Measurements from ENCODE around the gene AHNAK2. TPM values are rescaled to one million over a fixed set of nuclear protein-coding genes. Genes with fewer than 3 reads are reported as not detected.
"Not testable (repeated sequence)": the region's sequence is repeated elsewhere in the genome, so short reads cannot be mapped to it uniquely, and the experiment has no call there.

Gene AHNAK2
- polyA plus RNA-seq = 1 to 10 TPM in 1 of 4 donors, under 1 TPM in 3; under 0.01 to 6.3 (median 0.17) TPM
- long read RNA-seq, donor 1 = 0 reads
- long read RNA-seq, donor 2 = 0 reads
- long read RNA-seq, donor 3 = 0 reads
- long read RNA-seq, donor 4 = 0 reads
- long read RNA-seq, donor 5 = 0 reads
- long read RNA-seq, donor 6 = 0 reads
- long read RNA-seq, donor 7 = 0 reads
- long read RNA-seq, donor 8 = 0 reads
- long read RNA-seq, donor 9 = 0 reads
- long read RNA-seq, donor 10 = 0 reads

- Histone ChIP-seq H3K9me3 (ENCODE audit: control insufficient read depth in 2 of 2, insufficient read depth in 1 of 2, low read depth in 1 of 2, low read length in 1 of 2) (no peaks in the 10 kb centered on the region), H3K27ac (ENCODE audit: low read depth in 1 of 3, low read length in 2 of 3) (no peak within 1 kb of the TSS), H3K4me3 (ENCODE audit: low read depth in 1 of 3, low read length in 3 of 3) (peak within 1 kb of the TSS in 2 of 3 donors; percentile 36 to 46), H3K27me3 (ENCODE audit: control insufficient read depth in 3 of 3, insufficient read depth in 3 of 3, low read length in 3 of 3) (peaks cover 0 to 25% (median 4%) of the 10 kb centered on the region in 3 donors), H3K36me3 (ENCODE audit: control insufficient read depth in 3 of 3, insufficient read depth in 2 of 3, low read depth in 1 of 3, low read length in 3 of 3) (no peaks in the 10 kb centered on the region), H3K4me1 (ENCODE audit: control insufficient read depth in 3 of 3, insufficient read depth in 2 of 3, low read depth in 1 of 3, low read length in 2 of 3) (peaks cover 0 to 39% (median 1%) of the 10 kb centered on the region in 3 donors)
- DNase-seq (peak; percentile 60 to 86), FAIRE-seq (no peak)
- 3 to 7% (median 3%) methylated on average over 41 to 111 of the region's 111 CpGs for WGBS, 3 donors
These were observed at the start of gene AHNAK2 for GRCh38 chr14:104977681-104978653. AHNAK2 (minus strand) TSS chr14:104978374; CDS start chr14:104978237, 137 bp downstream.

DNA sequence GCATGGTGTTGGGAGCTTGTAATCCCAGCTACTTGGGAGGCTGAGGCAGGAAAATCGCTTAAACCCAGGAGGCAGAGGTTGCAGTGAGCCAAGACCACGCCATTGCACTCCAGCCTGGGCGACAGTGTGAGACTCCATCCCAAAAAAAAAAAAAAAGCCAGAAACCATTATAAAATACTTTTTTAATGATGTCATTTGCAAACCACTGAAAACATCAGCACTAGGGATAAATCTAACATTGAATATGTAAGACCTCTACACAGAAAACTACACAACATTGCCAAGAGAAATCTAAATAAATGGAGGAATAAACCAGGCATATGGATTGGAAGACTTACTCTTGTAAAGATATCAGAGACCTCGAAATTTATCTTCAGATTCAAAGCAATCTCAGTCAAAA is 49.5 kb upstream of the AHNAK2 start:
- H3K4me3 ChIP-seq (ENCODE audit: low read depth in 1 of 3, low read length in 3 of 3); H3K27me3 ChIP-seq (ENCODE audit: control insufficient read depth in 3 of 3, insufficient read depth in 3 of 3, low read length in 3 of 3); H3K36me3 ChIP-seq (ENCODE audit: control insufficient read depth in 3 of 3, insufficient read depth in 2 of 3, low read depth in 1 of 3, low read length in 3 of 3); H3K4me1 ChIP-seq (ENCODE audit: control insufficient read depth in 3 of 3, insufficient read depth in 2 of 3, low read depth in 1 of 3, low read length in 2 of 3); DNase-seq; FAIRE-seq; H3K9me3 ChIP-seq (ENCODE audit: control insufficient read depth in 2 of 2, insufficient read depth in 1 of 2, low read depth in 1 of 2, low read length in 1 of 2); H3K27ac ChIP-seq (ENCODE audit: low read depth in 1 of 3, low read length in 2 of 3): not testable (repeated sequence)
- WGBS, 3 donors = 72 to 85% (median 79%) methylated on average over 4 of the region's 4 CpGs

- H3K9me3 ChIP-seq (ENCODE audit: control insufficient read depth in 2 of 2, insufficient read depth in 1 of 2, low read depth in 1 of 2, low read length in 1 of 2) = no peaks in the 10 kb centered on the region
- no peaks in the 10 kb centered on the region for H3K36me3 ChIP-seq (ENCODE audit: control insufficient read depth in 3 of 3, insufficient read depth in 2 of 3, low read depth in 1 of 3, low read length in 3 of 3)
- H3K4me1 ChIP-seq (ENCODE audit: control insufficient read depth in 3 of 3, insufficient read depth in 2 of 3, low read depth in 1 of 3, low read length in 2 of 3) = peaks cover 0 to 2% (median 0%) of the 10 kb centered on the region in 3 donors
- FAIRE-seq (no peak), DNase-seq (no peak)
- H3K27ac ChIP-seq (ENCODE audit: low read depth in 1 of 3, low read length in 2 of 3) = no peak overlapping the region
- no peak overlapping the region for H3K4me3 ChIP-seq (ENCODE audit: low read depth in 1 of 3, low read length in 3 of 3)
- WGBS, 3 donors = 36 to 86% (median 70%) methylated on average over 1 of the region's 1 CpG
- no peaks in the 10 kb centered on the region for H3K27me3 ChIP-seq (ENCODE audit: control insufficient read depth in 3 of 3, insufficient read depth in 3 of 3, low read length in 3 of 3)
These were observed 48.8 kb upstream of the AHNAK2 start for GRCh38 chr14:105026802-105027563.

- Histone ChIP-seq H3K36me3 (ENCODE audit: control insufficient read depth in 3 of 3, insufficient read depth in 2 of 3, low read depth in 1 of 3, low read length in 3 of 3) (no peaks in the 10 kb centered on the region), H3K27ac (ENCODE audit: low read depth in 1 of 3, low read length in 2 of 3) (no peak overlapping the region), H3K4me1 (ENCODE audit: control insufficient read depth in 3 of 3, insufficient read depth in 2 of 3, low read depth in 1 of 3, low read length in 2 of 3) (peaks cover 0 to 6% (median 3%) of the 10 kb centered on the region in 3 donors), H3K27me3 (ENCODE audit: control insufficient read depth in 3 of 3, insufficient read depth in 3 of 3, low read length in 3 of 3) (no peaks in the 10 kb centered on the region), H3K9me3 (ENCODE audit: control insufficient read depth in 2 of 2, insufficient read depth in 1 of 2, low read depth in 1 of 2, low read length in 1 of 2) (no peaks in the 10 kb centered on the region), H3K4me3 (ENCODE audit: low read depth in 1 of 3, low read length in 3 of 3) (no peak overlapping the region)
- FAIRE-seq (no peak), DNase-seq (no peak)
- 78 to 90% (median 82%) methylated on average over 16 of the region's 16 CpGs for WGBS, 3 donors
These were observed 48.0 kb upstream of the AHNAK2 start for GRCh38 chr14:105026033-105026785.

GRCh38 chr14:105025429-105025828 is 47.3 kb upstream of the AHNAK2 start:
- H3K36me3 ChIP-seq (ENCODE audit: control insufficient read depth in 3 of 3, insufficient read depth in 2 of 3, low read depth in 1 of 3, low read length in 3 of 3) = no peaks in the 10 kb centered on the region
- H3K27ac ChIP-seq (ENCODE audit: low read depth in 1 of 3, low read length in 2 of 3) = no peak overlapping the region
- H3K4me1 ChIP-seq (ENCODE audit: control insufficient read depth in 3 of 3, insufficient read depth in 2 of 3, low read depth in 1 of 3, low read length in 2 of 3) = peaks cover 0 to 6% (median 3%) of the 10 kb centered on the region in 3 donors
- FAIRE-seq (no peak), DNase-seq (no peak)
- no peak overlapping the region for H3K4me3 ChIP-seq (ENCODE audit: low read depth in 1 of 3, low read length in 3 of 3)
- H3K27me3 ChIP-seq (ENCODE audit: control insufficient read depth in 3 of 3, insufficient read depth in 3 of 3, low read length in 3 of 3) = no peaks in the 10 kb centered on the region
- 96 to 100% (median 98%) methylated on average over 6 of the region's 6 CpGs for WGBS, 3 donors
- no peaks in the 10 kb centered on the region for H3K9me3 ChIP-seq (ENCODE audit: control insufficient read depth in 2 of 2, insufficient read depth in 1 of 2, low read depth in 1 of 2, low read length in 1 of 2)

DNA sequence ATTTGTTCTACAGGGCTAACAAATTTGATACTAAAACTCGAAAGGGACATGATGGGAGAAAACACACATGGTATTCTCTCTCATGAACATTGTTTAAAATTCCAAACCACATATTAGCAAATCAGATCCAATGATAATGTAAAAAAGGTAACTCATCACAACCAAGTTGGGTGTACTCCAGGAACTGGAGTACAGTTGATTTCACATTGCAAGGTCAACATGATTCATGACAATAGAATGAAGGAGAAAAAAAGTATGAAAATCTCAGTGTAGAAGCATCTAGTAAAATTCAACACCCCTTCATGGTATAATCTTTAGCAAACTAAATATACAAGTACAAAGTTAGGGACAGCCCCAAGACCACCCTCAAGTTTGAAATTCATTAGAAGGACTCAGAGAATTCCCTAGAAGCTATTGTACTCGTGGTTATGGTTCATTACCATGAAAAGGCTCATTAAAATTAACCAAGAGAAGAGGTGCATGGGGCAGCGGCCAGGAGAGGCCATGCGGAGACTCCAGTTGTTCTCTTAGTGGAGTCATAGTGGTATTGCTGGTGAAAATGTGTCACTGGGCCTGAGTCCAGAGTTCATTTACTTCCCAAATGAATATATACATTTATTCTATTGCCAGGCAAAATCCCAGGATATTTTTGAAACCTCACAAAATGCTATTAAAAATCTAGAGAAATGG is 45.8 kb upstream of the AHNAK2 start:
- no peak for FAIRE-seq
- no peak overlapping the region for H3K4me3 ChIP-seq (ENCODE audit: low read depth in 1 of 3, low read length in 3 of 3)
- H3K36me3 ChIP-seq (ENCODE audit: control insufficient read depth in 3 of 3, insufficient read depth in 2 of 3, low read depth in 1 of 3, low read length in 3 of 3) = peaks cover 0 to 3% (median 0%) of the 10 kb centered on the region in 3 donors
- H3K27me3 ChIP-seq (ENCODE audit: control insufficient read depth in 3 of 3, insufficient read depth in 3 of 3, low read length in 3 of 3) = no peaks in the 10 kb centered on the region
- H3K9me3 ChIP-seq (ENCODE audit: control insufficient read depth in 2 of 2, insufficient read depth in 1 of 2, low read depth in 1 of 2, low read length in 1 of 2) = no peaks in the 10 kb centered on the region
- 73 to 81% (median 80%) methylated on average over 4 of the region's 4 CpGs for WGBS, 3 donors
- H3K4me1 ChIP-seq (ENCODE audit: control insufficient read depth in 3 of 3, insufficient read depth in 2 of 3, low read depth in 1 of 3, low read length in 2 of 3) = peaks cover 0 to 17% (median 3%) of the 10 kb centered on the region in 3 donors
- no peak for DNase-seq
- H3K27ac ChIP-seq (ENCODE audit: low read depth in 1 of 3, low read length in 2 of 3) = no peak overlapping the region

- no peak overlapping the region for H3K27ac ChIP-seq (ENCODE audit: low read depth in 1 of 3, low read length in 2 of 3)
- H3K4me1 ChIP-seq (ENCODE audit: control insufficient read depth in 3 of 3, insufficient read depth in 2 of 3, low read depth in 1 of 3, low read length in 2 of 3) = peaks cover 0 to 19% (median 3%) of the 10 kb centered on the region in 3 donors
- FAIRE-seq (no peak), DNase-seq (no peak)
- H3K9me3 ChIP-seq (ENCODE audit: control insufficient read depth in 2 of 2, insufficient read depth in 1 of 2, low read depth in 1 of 2, low read length in 1 of 2) = no peaks in the 10 kb centered on the region
- H3K36me3 ChIP-seq (ENCODE audit: control insufficient read depth in 3 of 3, insufficient read depth in 2 of 3, low read depth in 1 of 3, low read length in 3 of 3) = peaks cover 0 to 10% (median 0%) of the 10 kb centered on the region in 3 donors
- no peak overlapping the region for H3K4me3 ChIP-seq (ENCODE audit: low read depth in 1 of 3, low read length in 3 of 3)
- WGBS, 3 donors = 75 to 91% (median 88%) methylated on average over 11 of the region's 11 CpGs
- no peaks in the 10 kb centered on the region for H3K27me3 ChIP-seq (ENCODE audit: control insufficient read depth in 3 of 3, insufficient read depth in 3 of 3, low read length in 3 of 3)
These were observed 45.0 kb upstream of the AHNAK2 start for GRCh38 chr14:105023144-105023543.
